CD4-positive, alpha-beta T cell treated with Interleukin-21 for 1 hour (primary cell): ENCODE data around the gene FAM89B.
"Not testable (repeated sequence)": the region's sequence is repeated elsewhere in the genome, so short reads cannot be mapped to it uniquely, and the experiment has no call there.

Source experiments
- DNase-seq: peaks from one replicate; pipeline ENCODE4 v3.0.0-alpha.2; 2020

The FAM89B gene

GRCh38 chr11:65572356-65573051 is at the start of gene FAM89B:
Gene FAM89B (plus strand): TSS chr11:65572538. CDS start chr11:65572670, 132 bp downstream.
- peak; percentile 92 for DNase-seq

- peak; percentile 49 for DNase-seq
These were observed 49.4 kb upstream of the FAM89B start for GRCh38 chr11:65522718-65523630.

- not testable (repeated sequence) for DNase-seq
These were observed 48.7 kb upstream of the FAM89B start for GRCh38 chr11:65523631-65523968.

GRCh38 chr11:65524014-65524740 is 48.2 kb upstream of the FAM89B start:
- no peak for DNase-seq

GRCh38 chr11:65524741-65525545 is 47.4 kb upstream of the FAM89B start, which contains the start of gene SCYL1:
Gene SCYL1 (plus strand): TSS chr11:65525083. CDS start chr11:65525154, 71 bp downstream.
- DNase-seq = peak; percentile 85

GRCh38 chr11:65525546-65526480 is 46.5 kb upstream of the FAM89B start:
- DNase-seq = no peak

GRCh38 chr11:65526744-65527143 is 45.6 kb upstream of the FAM89B start:
- DNase-seq = no peak

- no peak for DNase-seq
These were observed 43.5 kb upstream of the FAM89B start for GRCh38 chr11:65528819-65529350.

GRCh38 chr11:65529475-65530156 is 42.7 kb upstream of the FAM89B start:
- DNase-seq = no peak

GRCh38 chr11:65530157-65530496 is 42.2 kb upstream of the FAM89B start:
- peak; percentile 48 for DNase-seq

GRCh38 chr11:65532388-65533064 is 39.8 kb upstream of the FAM89B start:
- no peak for DNase-seq

GRCh38 chr11:65535102-65535501 is 37.2 kb upstream of the FAM89B start:
- DNase-seq = no peak

- DNase-seq = no peak
These were observed 35.7 kb upstream of the FAM89B start for GRCh38 chr11:65536412-65537295.

GRCh38 chr11:65537296-65537597 is 35.1 kb upstream of the FAM89B start:
- no peak for DNase-seq

GRCh38 chr11:65537620-65538231 is 34.6 kb upstream of the FAM89B start:
- DNase-seq = no peak

GRCh38 chr11:65538232-65538914 is 34.0 kb upstream of the FAM89B start:
- no peak for DNase-seq

- no peak for DNase-seq
These were observed 33.2 kb upstream of the FAM89B start for GRCh38 chr11:65538915-65539743.
